Activated T-cell treated with anti-CD3 and anti-CD28 coated beads, Interleukin-2, amount 50 U/mL, for 24 hours (primary cell): ENCODE results near the gene AGTPBP1.

Source experiments
- DNase-seq: peaks from one replicate; pipeline ENCODE4 v3.0.0-alpha.2; 2020
- H3K27ac Mint-ChIP-seq: 2 replicates; pipeline ENCODE4 v1.8.0; 2020; ENCODE audit warnings: mild to moderate bottlenecking, mixed read lengths
- H3K27me3 Mint-ChIP-seq: 2 replicates; pipeline ENCODE4 v1.8.0; 2020; ENCODE audit warnings: mixed read lengths
- H3K36me3 Mint-ChIP-seq: 2 replicates; pipeline ENCODE4 v1.8.0; 2020; ENCODE audit warnings: low read depth, mixed read lengths
- H3K4me1 Mint-ChIP-seq: 2 replicates; pipeline ENCODE4 v1.8.0; 2020; ENCODE audit warnings: low read depth, mixed read lengths
- H3K4me3 Mint-ChIP-seq: 2 replicates; pipeline ENCODE4 v1.8.0; 2020; ENCODE audit warnings: mild to moderate bottlenecking, moderate library complexity, mixed read lengths
- H3K9me3 Mint-ChIP-seq: 2 replicates; pipeline ENCODE4 v1.8.0; 2020; ENCODE audit warnings: mixed read lengths

The AGTPBP1 gene

DNA sequence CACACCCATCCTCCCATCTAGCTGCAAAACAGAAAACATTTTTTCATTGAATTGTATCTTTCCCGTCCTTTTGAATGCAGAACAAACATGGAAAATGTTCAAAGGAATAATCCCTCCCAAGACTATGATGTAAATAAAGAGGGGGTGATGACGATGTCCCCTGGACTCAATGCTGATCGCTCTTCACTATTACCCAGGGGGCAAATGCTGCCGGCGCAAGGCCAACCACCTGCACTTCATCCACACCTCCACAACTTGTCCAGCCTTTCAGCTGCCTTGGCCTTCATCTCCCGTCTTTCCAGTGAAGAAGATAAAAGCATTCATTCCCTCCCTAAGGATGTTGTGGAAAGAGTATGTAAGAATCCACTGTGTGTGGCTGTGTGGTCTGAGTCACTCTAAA lies 240.3 kb downstream of the AGTPBP1 start:
- H3K9me3 Mint-ChIP-seq = peaks cover 6% of the 10 kb centered on the region
- H3K4me3 Mint-ChIP-seq = no peak overlapping the region
- H3K36me3 Mint-ChIP-seq = no peaks in the 10 kb centered on the region
- no peaks in the 10 kb centered on the region for H3K27me3 Mint-ChIP-seq
- H3K27ac Mint-ChIP-seq = no peak overlapping the region
- no peak for DNase-seq
- H3K4me1 Mint-ChIP-seq = no peaks in the 10 kb centered on the region
